Skin of body (tissue), 2 donors: Measurements from ENCODE around the gene DIDO1. TPM values are rescaled to one million over a fixed set of nuclear protein-coding genes. Genes with fewer than 3 reads are reported as not detected.

Experiments used
- DNase-seq: peaks from one replicate; lab custom pipeline; 2025; lab: John Stamatoyannopoulos, UW
- total RNA-seq: library from RNA; depleted of rRNA; stranded (reverse); fragments of >200 nt; gene quantifications from one replicate; pipeline ENCODE4 v1.2.3, GENCODE V29; 2014

Gene DIDO1
- total RNA-seq, 1 donor from 2014 or later = 34.4 TPM

- DNase-seq = no peak
Observed at GRCh38 chr20:62896526-62896925, 29.8 kb downstream of the DIDO1 start.

GRCh38 chr20:62895539-62895938 lies 30.8 kb downstream of the DIDO1 start:
- DNase-seq = no peak

GRCh38 chr20:62894261-62894660 lies 32.0 kb downstream of the DIDO1 start:
- DNase-seq = no peak

DNA sequence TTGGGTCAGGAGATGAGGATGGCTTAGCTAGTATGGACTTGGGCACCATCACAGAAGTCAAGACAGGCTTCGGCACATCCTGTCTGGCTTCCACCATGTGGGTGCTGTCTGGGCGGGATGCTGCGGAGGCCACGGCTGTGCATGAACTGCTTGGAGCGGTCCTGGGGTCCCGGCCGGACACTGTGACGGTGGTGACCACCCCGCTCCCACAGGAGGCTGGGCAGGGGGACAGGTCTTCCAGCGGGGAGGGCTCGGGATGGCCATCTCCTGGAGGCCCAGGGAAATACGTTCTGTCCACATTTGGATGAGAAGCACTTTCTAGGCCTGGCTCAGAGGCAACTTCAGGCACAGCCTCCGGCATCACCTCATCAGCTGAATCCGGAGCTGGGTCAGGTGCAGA lies 32.6 kb downstream of the DIDO1 start:
- DNase-seq = no peak

GRCh38 chr20:62892348-62893304 lies 33.7 kb downstream of the DIDO1 start:
- DNase-seq = no peak

DNA sequence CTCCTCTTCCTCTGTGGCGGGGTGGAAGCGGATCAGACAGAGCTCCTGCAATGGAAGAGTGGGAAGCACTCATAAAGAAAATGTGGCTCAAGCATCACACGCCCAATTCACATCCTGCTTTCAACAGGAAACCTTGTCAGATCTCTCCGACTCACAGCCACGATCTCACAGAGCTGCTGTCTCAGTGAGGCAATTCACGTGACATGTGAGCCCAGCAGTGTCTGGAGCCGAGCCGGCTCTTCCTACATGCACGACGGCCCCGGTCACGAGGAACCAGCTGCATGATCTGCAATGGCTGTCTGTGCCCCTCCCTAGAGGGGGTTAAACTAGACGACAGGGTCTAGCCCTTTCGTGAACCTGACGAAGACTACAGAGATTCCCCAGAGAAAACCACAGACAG lies 35.2 kb downstream of the DIDO1 start:
- DNase-seq = no peak

- no peak for DNase-seq
Observed at GRCh38 chr20:62890444-62890843, 35.9 kb downstream of the DIDO1 start.

DNA sequence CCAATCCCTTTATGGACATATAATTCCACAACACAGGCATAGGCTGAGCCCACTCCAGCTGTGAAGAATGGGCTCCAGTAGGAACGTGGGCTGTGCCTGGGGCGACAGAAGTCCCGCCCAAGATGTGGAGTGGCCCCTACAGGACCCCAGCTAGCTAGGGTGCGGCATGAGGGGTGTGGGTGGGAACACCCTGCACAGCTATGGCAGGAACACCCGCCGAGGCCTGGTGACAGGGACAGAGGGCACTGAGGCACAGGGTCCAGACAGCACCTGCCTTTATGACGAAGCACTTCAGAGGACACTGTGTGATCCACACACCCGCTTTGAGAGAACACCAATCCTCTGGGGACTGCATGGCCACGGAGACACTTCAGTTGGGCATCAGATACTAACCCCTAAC lies 36.4 kb downstream of the DIDO1 start:
- DNase-seq = no peak

DNA sequence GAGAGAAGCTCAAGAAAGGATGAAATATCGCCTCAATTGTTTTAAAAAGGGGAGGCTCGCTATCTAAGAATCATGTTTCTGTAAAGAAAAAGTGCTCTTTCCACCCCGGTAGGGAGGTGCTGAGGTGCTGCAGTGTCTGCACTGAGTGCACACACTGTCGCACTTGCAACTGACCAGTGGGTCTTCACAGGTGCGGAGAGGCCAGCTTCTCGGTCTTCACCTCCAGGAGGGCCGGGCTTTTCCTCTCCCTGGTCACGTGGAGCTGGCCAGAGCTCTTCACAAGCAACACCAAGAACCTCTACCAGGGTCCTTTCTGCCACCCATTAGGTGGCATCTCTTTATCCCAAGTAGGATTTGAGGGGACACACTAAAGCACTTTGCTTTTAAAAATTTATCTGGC lies 36.9 kb downstream of the DIDO1 start:
- DNase-seq = no peak

DNA sequence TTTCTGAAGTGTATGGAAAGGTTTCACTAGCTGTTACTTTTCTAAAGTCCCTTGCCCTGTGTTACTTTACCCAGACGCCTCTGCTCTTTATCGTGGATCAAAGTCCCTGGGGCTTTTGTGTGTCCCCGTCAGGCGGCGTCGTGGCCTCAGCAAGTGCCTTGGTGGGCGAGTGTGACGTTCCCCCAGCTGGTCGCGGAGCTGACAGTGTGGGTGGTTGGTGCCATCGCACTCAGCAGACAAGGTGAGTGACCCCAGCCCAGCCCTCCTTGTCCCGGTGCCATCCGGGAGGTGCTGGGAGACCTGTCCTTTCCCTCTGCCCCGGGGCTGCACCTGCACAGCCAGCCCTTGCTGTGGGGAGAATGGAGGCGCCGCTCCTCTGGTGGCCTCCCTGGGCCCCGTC lies 37.4 kb downstream of the DIDO1 start:
- DNase-seq = no peak

DNA sequence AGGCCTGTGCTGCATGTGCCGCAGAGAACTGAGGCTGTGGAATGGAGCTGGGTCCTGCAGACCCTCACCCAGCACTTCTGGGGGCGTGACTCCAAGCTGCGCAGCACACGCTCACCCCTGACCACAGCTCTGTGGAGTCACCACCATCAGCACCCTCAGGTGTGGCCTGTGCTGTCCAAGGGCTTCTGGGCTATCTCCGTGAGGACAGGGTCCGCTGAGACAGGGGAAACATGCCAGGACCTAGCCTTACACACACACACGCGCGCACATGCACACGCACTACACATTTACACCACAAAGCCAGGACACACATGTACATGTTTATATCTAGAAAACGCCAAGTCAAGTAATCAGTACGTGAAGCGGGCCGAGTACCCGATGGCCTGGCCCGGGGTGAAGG lies 37.9 kb downstream of the DIDO1 start:
- no peak for DNase-seq

- DNase-seq = no peak
Observed at GRCh38 chr20:62887860-62888239, 38.5 kb downstream of the DIDO1 start.

DNA sequence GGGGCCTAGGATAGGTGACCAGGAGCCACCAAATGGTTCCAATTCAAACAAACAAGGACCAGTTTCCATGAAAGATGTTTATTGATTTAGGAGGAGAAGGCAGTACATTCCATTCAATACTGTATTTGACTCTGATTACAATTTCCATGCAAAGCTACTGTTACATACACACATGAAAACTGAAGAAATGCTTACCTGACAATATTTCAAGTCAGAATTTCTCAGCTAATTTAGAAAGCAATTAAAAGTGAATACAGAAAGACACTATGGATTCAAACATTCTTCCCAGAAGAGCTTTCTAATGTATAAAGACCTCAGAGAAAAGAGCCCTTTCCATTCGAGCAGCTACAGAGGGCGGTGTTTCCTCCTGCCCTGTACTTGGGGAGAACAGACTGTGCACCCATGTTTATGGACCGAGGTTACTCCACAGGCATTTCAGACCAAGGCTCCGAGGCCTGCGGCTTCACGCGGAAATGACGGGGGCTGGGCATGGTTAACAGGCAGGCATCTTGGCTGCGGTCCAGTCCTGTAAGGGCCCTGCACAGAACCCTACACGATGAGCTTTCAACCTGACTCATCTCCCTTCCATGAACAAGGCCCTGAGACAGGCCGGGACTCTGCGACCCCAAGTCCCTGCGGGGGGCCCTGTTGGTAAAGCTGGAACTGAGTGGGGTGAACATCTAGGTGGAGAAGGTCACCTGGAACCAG lies 39.0 kb downstream of the DIDO1 start:
- no peak for DNase-seq

DNA sequence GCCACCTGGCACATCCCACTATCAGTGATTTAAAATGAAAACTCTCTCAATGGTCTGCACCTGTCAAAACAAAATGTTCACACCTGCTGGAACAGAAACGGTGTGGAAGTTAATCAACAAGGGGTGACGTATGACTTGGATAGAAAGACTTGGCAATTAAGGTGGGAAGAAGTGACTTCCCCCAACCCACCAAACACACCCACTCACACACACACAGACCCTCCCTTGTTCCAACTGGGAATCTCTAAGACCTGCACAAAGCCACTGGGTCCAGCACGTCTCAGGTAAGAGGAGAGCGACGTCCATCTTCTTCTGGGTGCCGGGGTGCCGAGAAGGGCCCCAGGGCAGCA lies 39.6 kb downstream of the DIDO1 start:
- no peak for DNase-seq

DNA sequence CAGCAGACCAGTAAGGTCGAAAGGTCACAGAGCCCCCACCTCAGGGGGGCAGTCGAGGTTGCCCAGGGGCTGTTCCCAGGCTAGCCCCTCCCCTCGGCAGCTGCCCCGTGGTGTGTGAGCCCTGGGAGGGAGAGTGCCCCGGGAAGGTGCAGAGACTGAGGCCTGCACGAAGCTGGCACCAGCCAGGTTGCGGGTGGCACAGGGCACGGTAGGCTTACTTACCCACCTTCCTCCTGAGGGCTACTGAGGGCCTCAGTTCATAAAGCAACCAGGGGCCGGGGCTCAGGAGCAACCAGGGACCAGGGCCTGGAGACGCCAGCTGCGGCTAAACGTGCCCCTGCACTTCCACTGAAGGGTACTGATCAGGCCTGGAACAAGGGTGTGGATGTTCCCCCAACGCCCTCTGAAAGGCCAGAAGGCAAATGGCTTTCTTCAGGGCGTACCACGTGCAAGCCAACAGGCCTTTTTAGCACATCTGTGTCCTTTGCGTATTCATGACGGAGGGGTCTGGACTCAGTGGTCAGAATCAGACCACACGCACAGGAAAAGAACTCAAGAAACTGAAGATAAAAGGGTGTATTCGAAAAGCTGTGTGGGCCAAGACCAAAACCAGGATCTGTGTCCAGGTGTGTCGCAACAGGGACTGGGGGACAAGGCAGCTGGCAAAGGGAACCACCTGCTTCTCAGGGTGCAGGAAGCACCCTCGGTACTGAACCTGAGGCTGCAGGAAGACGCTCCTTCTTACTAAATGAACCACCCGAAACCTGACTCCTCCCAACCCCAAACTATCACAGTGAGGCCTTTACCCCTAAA lies 40.2 kb downstream of the DIDO1 start:
- DNase-seq = no peak

- no peak for DNase-seq
Observed at GRCh38 chr20:62885046-62885895, 41.0 kb downstream of the DIDO1 start.

DNA sequence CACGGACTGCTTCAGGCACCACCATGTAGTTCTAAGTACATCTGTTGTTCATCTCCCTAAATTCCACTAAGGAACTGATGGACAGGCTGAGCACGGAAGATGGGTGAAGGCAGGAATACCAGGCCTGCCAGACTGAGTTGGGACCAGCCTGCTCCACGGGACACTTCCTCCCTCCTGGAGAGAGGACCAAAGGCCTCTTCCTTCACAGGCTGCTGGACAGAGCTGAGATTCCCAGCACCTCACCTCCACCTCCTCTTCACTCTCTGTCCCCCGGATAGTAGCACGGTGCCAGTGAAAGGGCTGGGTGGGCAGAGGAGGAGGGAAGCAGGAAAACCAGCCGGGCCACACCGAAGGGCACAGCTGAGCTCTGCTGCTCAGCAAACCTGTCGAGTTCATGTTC lies 41.7 kb downstream of the DIDO1 start:
- no peak for DNase-seq

DNA sequence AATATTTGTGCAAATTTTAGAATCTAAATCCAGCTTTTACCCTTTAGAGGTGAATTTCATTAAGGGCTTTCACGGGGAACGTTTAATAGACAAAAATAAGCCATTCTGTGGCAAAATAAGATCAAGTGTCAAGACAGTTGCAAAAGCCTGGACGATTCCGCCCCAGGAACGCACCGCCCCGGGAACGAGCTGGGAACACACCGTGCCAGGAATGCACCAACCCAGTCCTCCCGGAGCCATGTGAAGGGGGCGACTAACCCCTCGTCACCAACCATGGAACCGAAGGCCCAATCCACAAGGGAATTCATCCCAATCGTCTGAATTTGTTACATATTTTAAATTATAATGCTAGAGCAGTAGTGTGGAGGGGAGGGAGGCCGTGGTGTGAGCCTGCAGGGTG lies 43.9 kb downstream of the DIDO1 start:
- DNase-seq = no peak

GRCh38 chr20:62881662-62882395 lies 44.5 kb downstream of the DIDO1 start:
- DNase-seq = no peak

DNA sequence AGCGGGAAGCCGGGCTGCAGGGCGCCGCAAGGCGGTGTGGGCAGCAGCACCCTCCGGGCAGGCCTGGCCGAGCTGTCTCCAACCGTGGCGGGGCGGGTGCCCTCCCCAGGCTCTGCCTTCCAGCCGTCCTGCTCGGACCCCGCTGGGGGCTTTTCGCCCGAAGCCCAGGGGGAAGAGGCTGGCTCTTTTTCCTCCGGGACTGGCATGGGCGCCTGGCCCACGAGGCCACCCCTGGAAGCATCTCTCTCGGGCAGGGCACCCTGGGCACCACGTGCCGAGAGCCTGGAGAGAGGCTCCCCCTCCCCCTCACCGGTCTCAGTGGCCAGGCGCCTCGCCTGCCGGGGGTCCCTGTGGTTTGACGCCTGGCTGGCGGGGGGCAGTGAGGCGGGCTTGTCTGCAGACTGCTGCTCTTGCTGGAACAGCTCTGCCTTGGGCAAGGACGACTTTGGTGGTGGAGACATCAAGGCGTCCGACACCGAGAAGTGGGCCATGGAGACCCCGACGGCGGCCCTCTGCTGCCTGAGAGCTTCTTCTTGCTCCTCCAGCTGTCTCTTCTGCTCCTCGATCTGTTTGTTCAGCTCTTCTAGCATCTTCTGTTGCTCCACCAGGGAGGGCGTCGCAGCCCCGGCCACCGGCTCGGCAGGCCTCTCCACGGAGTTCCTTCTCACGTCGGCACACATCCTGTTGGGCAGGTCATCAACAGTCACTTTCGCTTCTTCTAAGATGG lies 45.2 kb downstream of the DIDO1 start:
- DNase-seq = no peak
